BE2C (cell line): ENCODE results near the gene AKR1D1. TPM values are rescaled to one million over a fixed set of nuclear protein-coding genes. Genes with fewer than 3 reads are reported as not detected.

Experiments
- DNase-seq: peaks from one replicate; pipeline ENCODE4 v3.0.0-alpha.2; 2020
- H3K27me3 ChIP-seq: fragments of 250-450 bp; sonication (Bioruptor Pico); 2 replicates; pipeline ENCODE4 v1.5.1; 2020; ENCODE audit warnings: mild to moderate bottlenecking
- H3K36me3 ChIP-seq: fragments of 250-450 bp; sonication (Bioruptor Pico); 2 replicates; pipeline ENCODE4 v1.5.1; 2020; ENCODE audit warnings: mild to moderate bottlenecking
- H3K4me1 ChIP-seq: fragments of 250-450 bp; sonication (Bioruptor Pico); 2 replicates; pipeline ENCODE4 v1.5.1; 2020
- H3K4me3 ChIP-seq: 2 replicates; pipeline ENCODE4 v1.5.1; 2011; ENCODE audit warnings: low read depth, low read length
- H3K9me3 ChIP-seq: fragments of 250-450 bp; sonication (Bioruptor Pico); 2 replicates; pipeline ENCODE4 v1.5.1; 2020
- CTCF ChIP-seq: IDR thresholded peaks from 2 replicates; pipeline ENCODE4 v1.5.1; 2012; ENCODE audit warnings: mild to moderate bottlenecking, low read depth, low read length
- polyA plus RNA-seq: library from polyadenylated mRNA; unstranded; fragments of >200 nt; gene quantifications from one replicate; pipeline ENCODE4 v1.2.1, GENCODE V29; 2012; ENCODE audit warnings: low read depth, missing spikeins; ENCODE audit not compliant: insufficient read length, insufficient read depth

AKR1D1 gene
- 0.31 TPM for polyA plus RNA-seq

GRCh38 chr7:138076196-138076595 lies at the start of gene AKR1D1:
AKR1D1 (plus strand) TSS chr7:138076459; CDS start chr7:138076519, 60 bp downstream.
- no peaks in the 10 kb centered on the region for H3K27me3 ChIP-seq
- H3K4me3 ChIP-seq = no peak within 1 kb of the TSS
- no peaks in the 10 kb centered on the region; the same call in 1 of the 2 replicates for H3K9me3 ChIP-seq
- H3K36me3 ChIP-seq = no peaks in the 10 kb centered on the region
- DNase-seq = no peak
- H3K4me1 ChIP-seq = peaks cover 10% of the 10 kb centered on the region
- no peak for TF ChIP-seq CTCF

- Histone ChIP-seq H3K9me3 (no peaks in the 10 kb centered on the region), H3K27me3 (no peaks in the 10 kb centered on the region), H3K4me1 (no peaks in the 10 kb centered on the region; the same call in 1 of the 2 replicates), H3K4me3 (no peak overlapping the region), H3K36me3 (no peaks in the 10 kb centered on the region)
- DNase-seq = no peak
- no peak for TF ChIP-seq CTCF
Observed at GRCh38 chr7:138027100-138027499, 49.2 kb upstream of the AKR1D1 start.

- no peak for TF ChIP-seq CTCF
- no peak overlapping the region for H3K4me3 ChIP-seq
- no peaks in the 10 kb centered on the region for H3K27me3 ChIP-seq
- no peaks in the 10 kb centered on the region for H3K36me3 ChIP-seq
- H3K9me3 ChIP-seq = no peaks in the 10 kb centered on the region; the same call in 1 of the 2 replicates
- H3K4me1 ChIP-seq = no peaks in the 10 kb centered on the region; the same call in 1 of the 2 replicates
- DNase-seq = no peak
Observed at GRCh38 chr7:138029126-138029525, 47.1 kb upstream of the AKR1D1 start.

- Histone ChIP-seq H3K27me3 (no peaks in the 10 kb centered on the region), H3K36me3 (no peaks in the 10 kb centered on the region), H3K4me1 (no peaks in the 10 kb centered on the region; the same call in 1 of the 2 replicates), H3K4me3 (no peak overlapping the region), H3K9me3 (no peaks in the 10 kb centered on the region; the same call in 1 of the 2 replicates)
- no peak for TF ChIP-seq CTCF
- no peak for DNase-seq
Observed at GRCh38 chr7:138029941-138030340, 46.3 kb upstream of the AKR1D1 start.

GRCh38 chr7:138030679-138031351 lies 45.4 kb upstream of the AKR1D1 start:
- Histone ChIP-seq H3K27me3 (no peaks in the 10 kb centered on the region), H3K9me3 (no peaks in the 10 kb centered on the region; the same call in 1 of the 2 replicates), H3K36me3 (no peaks in the 10 kb centered on the region), H3K4me3 (no peak overlapping the region), H3K4me1 (no peaks in the 10 kb centered on the region; the same call in 1 of the 2 replicates)
- no peak for TF ChIP-seq CTCF
- DNase-seq = no peak

GRCh38 chr7:138032186-138032585 lies 44.1 kb upstream of the AKR1D1 start:
- no peak overlapping the region for H3K4me3 ChIP-seq
- no peaks in the 10 kb centered on the region for H3K27me3 ChIP-seq
- no peaks in the 10 kb centered on the region; the same call in 1 of the 2 replicates for H3K9me3 ChIP-seq
- TF ChIP-seq CTCF = no peak
- no peak for DNase-seq
- H3K36me3 ChIP-seq = no peaks in the 10 kb centered on the region
- H3K4me1 ChIP-seq = no peaks in the 10 kb centered on the region; the same call in 1 of the 2 replicates
